ENCODE results near the gene HPS3. TPM values are rescaled to one million over a fixed set of nuclear protein-coding genes. Genes with fewer than 3 reads are reported as not detected.

Gene HPS3
- total RNA-seq, 1 donor from 2014 or later, result 25.1 TPM

DNA sequence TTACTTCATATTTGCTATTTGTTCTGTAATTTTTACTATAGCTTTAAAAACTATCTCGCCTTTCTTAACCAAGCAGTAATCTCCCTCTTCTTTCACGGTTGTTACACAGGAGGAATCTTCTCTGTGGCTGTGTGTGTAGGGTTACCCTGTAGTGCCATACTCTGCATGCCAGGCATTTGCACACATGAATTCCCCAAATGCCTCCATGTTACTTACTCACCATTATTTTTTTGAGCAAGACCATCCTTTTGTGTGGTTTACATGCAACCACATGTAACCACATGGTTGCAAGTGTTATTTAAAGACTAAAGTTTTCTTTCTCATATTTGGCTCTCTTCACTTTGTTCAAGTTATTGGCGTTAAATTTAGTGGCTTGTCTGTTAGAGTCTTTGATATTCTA is 45.5 kb downstream of the HPS3 start:
- TF ChIP-seq, protein P1, sequence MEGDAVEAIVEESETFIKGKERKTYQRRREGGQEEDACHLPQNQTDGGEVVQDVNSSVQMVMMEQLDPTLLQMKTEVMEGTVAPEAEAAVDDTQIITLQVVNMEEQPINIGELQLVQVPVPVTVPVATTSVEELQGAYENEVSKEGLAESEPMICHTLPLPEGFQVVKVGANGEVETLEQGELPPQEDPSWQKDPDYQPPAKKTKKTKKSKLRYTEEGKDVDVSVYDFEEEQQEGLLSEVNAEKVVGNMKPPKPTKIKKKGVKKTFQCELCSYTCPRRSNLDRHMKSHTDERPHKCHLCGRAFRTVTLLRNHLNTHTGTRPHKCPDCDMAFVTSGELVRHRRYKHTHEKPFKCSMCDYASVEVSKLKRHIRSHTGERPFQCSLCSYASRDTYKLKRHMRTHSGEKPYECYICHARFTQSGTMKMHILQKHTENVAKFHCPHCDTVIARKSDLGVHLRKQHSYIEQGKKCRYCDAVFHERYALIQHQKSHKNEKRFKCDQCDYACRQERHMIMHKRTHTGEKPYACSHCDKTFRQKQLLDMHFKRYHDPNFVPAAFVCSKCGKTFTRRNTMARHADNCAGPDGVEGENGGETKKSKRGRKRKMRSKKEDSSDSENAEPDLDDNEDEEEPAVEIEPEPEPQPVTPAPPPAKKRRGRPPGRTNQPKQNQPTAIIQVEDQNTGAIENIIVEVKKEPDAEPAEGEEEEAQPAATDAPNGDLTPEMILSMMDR (IDR thresholded peaks at IDR 0.05), result no peak
- Histone ChIP-seq H3K27ac (no peak overlapping the region), H3K36me3 (peaks cover 41% of the 10 kb centered on the region), H3K4me3 (no peak overlapping the region), H3K4me1 (no peaks in the 10 kb centered on the region), H3K27me3 (ENCODE audit: low read depth) (no peaks in the 10 kb centered on the region), H3K9me3 (no peaks in the 10 kb centered on the region)
- ATAC-seq (no peak), DNase-seq (no peak)
- intact Hi-C loops (cut with DNase I), result no loop called here

DNA sequence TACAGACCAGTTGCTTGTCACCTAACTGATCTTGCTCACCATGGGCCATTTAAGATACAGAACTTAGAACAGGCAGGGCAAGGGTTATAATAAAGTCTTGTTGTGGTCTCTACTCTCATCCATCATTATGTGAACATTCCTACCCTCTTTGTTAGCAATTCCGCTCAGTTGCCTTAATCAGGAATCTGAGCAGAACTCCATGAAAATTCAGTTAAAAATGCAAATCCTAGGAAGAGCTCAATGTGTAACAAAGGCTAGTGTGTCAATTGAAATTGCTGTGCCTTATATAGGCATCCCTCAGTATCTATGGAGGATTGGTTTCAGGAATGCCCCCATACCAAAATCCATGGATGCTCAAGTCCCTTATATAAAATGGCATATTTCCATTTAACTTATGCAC is 47.7 kb downstream of the HPS3 start:
- Histone ChIP-seq H3K36me3 (peaks cover 28% of the 10 kb centered on the region), H3K4me3 (no peak overlapping the region), H3K27me3 (ENCODE audit: low read depth) (no peaks in the 10 kb centered on the region), H3K9me3 (no peaks in the 10 kb centered on the region), H3K27ac (no peak overlapping the region), H3K4me1 (peaks cover 9% of the 10 kb centered on the region)
- no peak for DNase-seq
- ATAC-seq, result no peak
- TF ChIP-seq, protein P1 (IDR thresholded peaks at IDR 0.05), result no peak
- intact Hi-C loops (cut with DNase I), result no loop called here

DNA sequence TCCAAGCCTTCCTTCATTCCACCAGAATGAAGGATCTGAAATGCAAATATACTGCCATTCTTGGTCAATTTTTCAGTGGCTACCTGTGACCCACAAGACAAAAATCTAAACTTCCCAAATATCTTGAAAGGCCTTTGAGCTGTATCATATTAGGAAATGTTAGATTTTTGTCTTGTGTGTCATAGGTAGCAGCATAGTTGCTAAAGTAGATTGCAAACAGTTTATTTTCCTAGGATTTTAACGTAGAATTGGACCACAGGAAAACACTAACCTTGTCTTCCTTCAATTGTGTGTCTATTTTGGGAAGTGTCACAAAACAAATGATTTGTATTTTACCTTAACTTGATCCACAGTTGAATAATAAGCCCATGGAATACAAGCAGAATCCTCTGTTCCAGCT is 49.8 kb downstream of the HPS3 start:
- Histone ChIP-seq H3K27me3 (ENCODE audit: low read depth) (no peaks in the 10 kb centered on the region), H3K36me3 (peaks cover 8% of the 10 kb centered on the region), H3K4me1 (peaks cover 9% of the 10 kb centered on the region), H3K27ac (peak overlapping the region; percentile 13), H3K9me3 (no peaks in the 10 kb centered on the region), H3K4me3 (no peak overlapping the region)
- TF ChIP-seq, protein P1 (IDR thresholded peaks at IDR 0.05), result no peak
- ATAC-seq, result no peak
- no peak for DNase-seq
- intact Hi-C loops (cut with DNase I), result no loop called here

DNA sequence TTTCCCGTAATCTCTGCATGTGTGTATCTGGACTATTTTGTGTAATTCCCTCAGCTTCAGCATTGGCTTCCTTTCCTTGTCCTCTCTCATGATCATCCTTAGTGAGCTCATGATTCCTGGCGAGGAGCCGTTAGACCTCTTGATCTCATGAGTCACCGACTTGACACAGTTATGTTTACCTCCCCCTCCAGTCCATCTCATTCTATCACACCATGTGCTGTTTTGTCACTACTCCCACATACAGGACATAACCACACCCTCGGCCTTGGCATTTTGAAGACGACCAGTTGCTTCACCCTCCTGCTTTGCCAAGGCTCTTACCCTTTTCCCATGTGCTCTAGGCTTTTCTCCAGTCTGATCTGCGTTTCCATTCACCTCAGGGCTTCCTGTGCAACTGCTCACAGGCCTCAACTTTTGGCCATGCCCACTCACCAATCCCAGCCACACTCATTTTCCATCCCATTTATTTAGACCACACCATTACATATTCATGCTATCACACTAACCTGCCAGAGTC is 50.7 kb downstream of the HPS3 start:
- H3K27ac ChIP-seq, result no peak overlapping the region
- DNase-seq, result peak; percentile 57
- TF ChIP-seq, protein P1 (IDR thresholded peaks at IDR 0.05), result no peak

DNA sequence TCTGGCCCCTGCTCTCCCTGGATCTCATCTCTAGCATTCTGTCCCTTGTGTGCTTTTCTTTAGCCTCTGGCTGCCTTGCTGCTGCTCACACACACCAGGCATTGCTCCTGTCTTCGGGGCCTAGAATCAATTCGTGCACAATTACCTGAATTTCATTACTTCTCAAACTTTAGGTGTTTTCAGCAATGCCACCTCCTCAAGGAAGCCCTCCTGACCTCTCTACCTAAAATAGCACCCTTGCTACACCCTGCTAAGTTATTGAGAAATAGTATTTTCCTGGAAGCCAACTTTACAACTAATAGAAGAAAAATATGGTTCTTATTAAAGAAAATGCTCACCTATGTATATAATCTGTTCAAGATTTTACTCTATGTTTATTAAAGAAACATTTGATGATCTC is 51.7 kb downstream of the HPS3 start:
- TF ChIP-seq, protein P1 (IDR thresholded peaks at IDR 0.05), result no peak
- ATAC-seq (no peak), DNase-seq (no peak)
- intact Hi-C loops (cut with DNase I), result no loop called here
- H3K9me3 ChIP-seq, result no peaks in the 10 kb centered on the region
- no peak overlapping the region for H3K27ac ChIP-seq
- no peaks in the 10 kb centered on the region for H3K36me3 ChIP-seq
- H3K4me1 ChIP-seq, result peaks cover 9% of the 10 kb centered on the region
- no peak overlapping the region for H3K4me3 ChIP-seq
- no peaks in the 10 kb centered on the region for H3K27me3 ChIP-seq (ENCODE audit: low read depth)

More for the DNA sequence above, 50.7 kb downstream of the HPS3 start:
- intact Hi-C loops (cut with DNase I), result no loop called here
- ATAC-seq, result peak; percentile 96
- H3K4me3 ChIP-seq, result no peak overlapping the region
- no peaks in the 10 kb centered on the region for H3K27me3 ChIP-seq (ENCODE audit: low read depth)
- peaks cover 5% of the 10 kb centered on the region for H3K36me3 ChIP-seq
- peaks cover 9% of the 10 kb centered on the region for H3K4me1 ChIP-seq
- H3K9me3 ChIP-seq, result no peaks in the 10 kb centered on the region

DNA sequence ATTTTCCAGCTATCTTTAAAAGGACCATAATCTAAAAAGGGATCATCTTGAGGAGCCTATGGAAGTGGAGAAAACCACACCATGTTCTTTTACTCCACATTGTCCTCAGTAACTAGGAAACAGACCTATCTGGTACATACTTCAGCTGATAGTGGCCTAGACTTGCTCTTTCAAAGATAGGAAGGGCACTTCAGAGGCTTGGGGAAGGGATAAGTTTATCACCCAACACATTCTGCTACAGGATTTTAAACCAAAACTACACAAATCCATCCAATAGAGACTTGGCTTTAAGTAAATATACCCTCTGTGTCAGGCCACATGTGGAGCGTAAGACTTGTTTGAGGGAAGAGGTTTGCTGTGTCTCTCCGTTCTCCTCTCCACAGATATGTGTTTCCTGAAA is 56.8 kb downstream of the HPS3 start:
- H3K9me3 ChIP-seq, result no peaks in the 10 kb centered on the region
- no peak overlapping the region for H3K4me3 ChIP-seq
- H3K4me1 ChIP-seq, result no peaks in the 10 kb centered on the region
- ATAC-seq (no peak), DNase-seq (no peak)
- no peaks in the 10 kb centered on the region for H3K27me3 ChIP-seq (ENCODE audit: low read depth)
- TF ChIP-seq, protein P1 (IDR thresholded peaks at IDR 0.05), result no peak
- intact Hi-C loops (cut with DNase I), result no loop called here
- no peaks in the 10 kb centered on the region for H3K36me3 ChIP-seq
- no peak overlapping the region for H3K27ac ChIP-seq

Measured in lower lobe of right lung (tissue), 2 donors.